HL-60 (cell line): Measurements from ENCODE around the gene MCM5.

Experiments
- GABPA ChIP-seq: IDR thresholded peaks from 2 replicates; pipeline ENCODE4 v1.6.1; 2012; ENCODE audit warnings: low read depth
- POLR2AphosphoS5 ChIP-seq: IDR thresholded peaks from 2 replicates; pipeline ENCODE4 v1.6.1; 2012; ENCODE audit warnings: low read depth
- SPI1 ChIP-seq: IDR thresholded peaks from 2 replicates; pipeline ENCODE4 v1.6.1; 2012; ENCODE audit warnings: low read depth, mild to moderate bottlenecking, borderline replicate concordance
- TF ChIP-seq, protein P1 (sequence below): IDR thresholded peaks from one replicate; pipeline ENCODE4 v1.5.1; 2011; ENCODE audit warnings: low read length, control low read depth, inconsistent platforms; ENCODE audit not compliant: insufficient read depth
- TF ChIP-seq, protein P2 (sequence below): IDR thresholded peaks from 2 replicates; pipeline ENCODE4 v1.6.1; 2012; ENCODE audit warnings: low read depth; ENCODE audit not compliant: insufficient replicate concordance

DNA sequence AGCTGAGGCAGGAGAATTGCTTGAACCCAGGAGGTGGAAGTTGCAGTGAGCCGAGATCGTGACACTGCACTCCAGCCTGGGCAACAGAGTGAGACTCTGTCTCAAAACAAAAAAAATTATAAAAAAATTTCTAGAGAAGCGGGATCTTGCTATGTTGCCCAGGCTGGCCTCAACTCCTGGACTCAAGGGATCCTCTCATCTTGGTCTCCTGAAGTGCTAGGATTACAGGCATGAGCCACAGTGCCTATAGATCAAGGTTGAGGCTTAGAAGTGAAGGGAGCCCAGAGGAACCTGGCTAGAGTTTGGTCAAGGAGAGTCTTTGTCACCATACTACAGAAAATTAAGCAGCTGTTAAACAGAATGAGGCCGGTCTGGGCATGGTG is 1.4 kb upstream of the MCM5 start:
- TF ChIP-seq, protein P1, sequence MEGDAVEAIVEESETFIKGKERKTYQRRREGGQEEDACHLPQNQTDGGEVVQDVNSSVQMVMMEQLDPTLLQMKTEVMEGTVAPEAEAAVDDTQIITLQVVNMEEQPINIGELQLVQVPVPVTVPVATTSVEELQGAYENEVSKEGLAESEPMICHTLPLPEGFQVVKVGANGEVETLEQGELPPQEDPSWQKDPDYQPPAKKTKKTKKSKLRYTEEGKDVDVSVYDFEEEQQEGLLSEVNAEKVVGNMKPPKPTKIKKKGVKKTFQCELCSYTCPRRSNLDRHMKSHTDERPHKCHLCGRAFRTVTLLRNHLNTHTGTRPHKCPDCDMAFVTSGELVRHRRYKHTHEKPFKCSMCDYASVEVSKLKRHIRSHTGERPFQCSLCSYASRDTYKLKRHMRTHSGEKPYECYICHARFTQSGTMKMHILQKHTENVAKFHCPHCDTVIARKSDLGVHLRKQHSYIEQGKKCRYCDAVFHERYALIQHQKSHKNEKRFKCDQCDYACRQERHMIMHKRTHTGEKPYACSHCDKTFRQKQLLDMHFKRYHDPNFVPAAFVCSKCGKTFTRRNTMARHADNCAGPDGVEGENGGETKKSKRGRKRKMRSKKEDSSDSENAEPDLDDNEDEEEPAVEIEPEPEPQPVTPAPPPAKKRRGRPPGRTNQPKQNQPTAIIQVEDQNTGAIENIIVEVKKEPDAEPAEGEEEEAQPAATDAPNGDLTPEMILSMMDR = no peak
- TF ChIP-seq GABPA (no peak), POLR2AphosphoS5 (no peak), SPI1 (no peak)
- TF ChIP-seq, protein P2, sequence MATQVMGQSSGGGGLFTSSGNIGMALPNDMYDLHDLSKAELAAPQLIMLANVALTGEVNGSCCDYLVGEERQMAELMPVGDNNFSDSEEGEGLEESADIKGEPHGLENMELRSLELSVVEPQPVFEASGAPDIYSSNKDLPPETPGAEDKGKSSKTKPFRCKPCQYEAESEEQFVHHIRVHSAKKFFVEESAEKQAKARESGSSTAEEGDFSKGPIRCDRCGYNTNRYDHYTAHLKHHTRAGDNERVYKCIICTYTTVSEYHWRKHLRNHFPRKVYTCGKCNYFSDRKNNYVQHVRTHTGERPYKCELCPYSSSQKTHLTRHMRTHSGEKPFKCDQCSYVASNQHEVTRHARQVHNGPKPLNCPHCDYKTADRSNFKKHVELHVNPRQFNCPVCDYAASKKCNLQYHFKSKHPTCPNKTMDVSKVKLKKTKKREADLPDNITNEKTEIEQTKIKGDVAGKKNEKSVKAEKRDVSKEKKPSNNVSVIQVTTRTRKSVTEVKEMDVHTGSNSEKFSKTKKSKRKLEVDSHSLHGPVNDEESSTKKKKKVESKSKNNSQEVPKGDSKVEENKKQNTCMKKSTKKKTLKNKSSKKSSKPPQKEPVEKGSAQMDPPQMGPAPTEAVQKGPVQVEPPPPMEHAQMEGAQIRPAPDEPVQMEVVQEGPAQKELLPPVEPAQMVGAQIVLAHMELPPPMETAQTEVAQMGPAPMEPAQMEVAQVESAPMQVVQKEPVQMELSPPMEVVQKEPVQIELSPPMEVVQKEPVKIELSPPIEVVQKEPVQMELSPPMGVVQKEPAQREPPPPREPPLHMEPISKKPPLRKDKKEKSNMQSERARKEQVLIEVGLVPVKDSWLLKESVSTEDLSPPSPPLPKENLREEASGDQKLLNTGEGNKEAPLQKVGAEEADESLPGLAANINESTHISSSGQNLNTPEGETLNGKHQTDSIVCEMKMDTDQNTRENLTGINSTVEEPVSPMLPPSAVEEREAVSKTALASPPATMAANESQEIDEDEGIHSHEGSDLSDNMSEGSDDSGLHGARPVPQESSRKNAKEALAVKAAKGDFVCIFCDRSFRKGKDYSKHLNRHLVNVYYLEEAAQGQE = no peak
